ENCODE data around the gene CAPS.
"Not testable (repeated sequence)": the region's sequence is repeated elsewhere in the genome, so short reads cannot be mapped to it uniquely, and the experiment has no call there.

CAPS gene

GRCh38 chr19:5958851-5959122 lies 44.7 kb downstream of the CAPS start:
- DNase-seq (ENCODE audit: low read depth), result no peak
- no peak for TF ChIP-seq CTCF (IDR thresholded peaks at IDR 0.05; ENCODE audit: insufficient read depth, low read depth, low read length, missing control alignments)
- no peak overlapping the region for H3K4me3 ChIP-seq (ENCODE audit: low read length)

DNA sequence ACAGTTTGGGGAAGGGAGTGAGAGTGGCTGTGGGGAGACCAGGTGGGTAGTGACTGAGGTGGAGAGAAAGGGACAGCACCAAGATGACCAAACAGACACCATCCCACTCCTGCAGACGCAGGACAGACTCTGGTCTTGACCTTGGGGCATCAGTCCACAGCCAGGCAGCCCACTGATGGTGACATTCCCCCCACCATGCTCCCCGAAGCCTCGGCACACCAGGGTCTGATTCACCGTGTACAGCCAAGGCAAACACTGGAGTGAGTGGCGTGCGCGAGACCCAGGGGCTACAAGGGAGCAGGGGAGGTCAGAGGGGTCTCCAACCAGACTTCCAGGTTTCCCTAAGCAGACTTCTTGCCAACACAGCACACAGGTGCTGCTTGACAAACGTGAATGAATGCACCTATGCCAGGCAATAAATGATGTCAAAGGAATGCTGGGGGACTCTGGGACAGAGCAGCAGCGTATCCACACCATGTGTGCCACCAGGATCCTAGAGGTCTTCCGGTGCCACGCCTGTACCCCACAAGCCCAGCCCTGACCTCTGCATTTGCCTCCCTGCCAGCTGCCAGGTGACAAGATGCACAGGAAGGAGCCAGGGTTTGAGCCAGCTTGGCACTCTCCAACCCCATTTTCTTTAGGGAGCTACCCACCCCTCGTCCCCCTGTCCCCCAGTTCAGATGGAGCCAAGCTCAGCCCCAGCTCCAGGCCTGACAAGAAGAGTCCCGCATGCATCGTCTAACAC lies 45.4 kb downstream of the CAPS start:
- H3K4me3 ChIP-seq (ENCODE audit: low read length), result no peak overlapping the region

DNA sequence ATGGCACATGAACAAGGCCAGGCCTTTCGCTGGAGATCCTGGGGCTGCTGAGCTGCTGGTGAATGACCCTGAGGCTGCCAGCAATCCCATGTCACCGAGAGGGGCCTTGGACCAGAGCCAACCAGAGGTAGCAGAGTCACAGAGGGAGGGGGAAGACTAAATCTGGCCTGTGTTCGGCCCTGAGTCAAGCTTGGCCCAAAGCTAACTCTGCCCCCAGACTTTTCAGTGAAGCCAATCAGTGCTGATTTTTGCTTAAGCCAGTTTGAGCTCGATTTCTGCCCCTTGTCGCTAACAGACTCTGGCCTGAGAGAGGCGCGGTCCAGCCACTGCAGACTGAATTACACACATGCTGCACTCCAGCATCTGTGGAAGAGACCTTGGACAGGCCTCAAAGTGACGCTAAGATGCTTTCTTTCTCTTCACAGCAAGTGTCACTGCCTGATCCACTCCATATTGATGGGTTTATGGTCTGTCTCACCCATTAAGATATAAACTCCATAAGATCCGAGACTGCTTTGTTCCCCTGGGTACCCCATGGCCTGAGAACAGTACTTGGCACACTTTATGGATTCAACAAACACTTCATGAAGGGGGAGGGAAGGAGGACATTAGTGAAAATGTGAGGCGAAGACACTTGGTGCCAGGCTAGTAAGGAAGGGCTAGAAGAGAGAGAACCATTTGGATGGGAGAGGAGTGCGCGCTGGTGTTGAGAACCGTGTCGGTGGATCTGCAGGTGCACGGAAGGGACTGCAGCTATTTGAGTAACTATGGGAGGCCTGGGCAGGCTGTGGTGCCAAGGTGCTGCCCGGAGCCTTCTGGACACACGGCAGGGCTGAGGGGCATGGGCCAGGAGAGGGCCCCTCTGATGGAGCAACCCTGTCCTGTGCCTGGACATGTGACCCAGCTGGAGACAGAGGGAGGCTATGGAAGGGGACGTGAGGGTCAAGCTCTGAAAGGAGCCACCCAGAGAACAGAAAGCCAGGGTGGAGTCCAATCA lies 46.2 kb downstream of the CAPS start:
- DNase-seq (ENCODE audit: low read depth), result no peak
- H3K4me3 ChIP-seq (ENCODE audit: low read length), result no peak overlapping the region
- no peak for TF ChIP-seq CTCF (IDR thresholded peaks at IDR 0.05; ENCODE audit: insufficient read depth, low read depth, low read length, missing control alignments)

More for the DNA sequence above, 45.4 kb downstream of the CAPS start:
- TF ChIP-seq CTCF (IDR thresholded peaks at IDR 0.05; ENCODE audit: insufficient read depth, low read depth, low read length, missing control alignments), result no peak
- no peak for DNase-seq (ENCODE audit: low read depth)

DNA sequence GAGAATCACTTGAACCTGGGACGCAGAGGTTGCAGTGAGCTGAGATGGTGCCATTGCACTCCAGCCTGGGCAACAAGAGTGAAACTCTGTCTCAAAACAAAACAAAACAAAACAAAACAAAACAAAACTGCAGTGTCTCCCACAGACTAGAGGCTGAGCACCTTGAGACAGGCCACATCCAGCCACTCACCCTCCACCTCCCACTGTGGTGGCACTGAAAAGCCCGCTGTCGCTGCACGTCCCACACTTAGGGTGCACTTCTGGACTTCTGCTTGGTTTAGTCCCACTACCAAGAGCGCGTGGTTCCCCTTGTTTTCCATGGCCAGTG lies 47.6 kb downstream of the CAPS start:
- H3K4me3 ChIP-seq (ENCODE audit: low read length); DNase-seq (ENCODE audit: low read depth): not testable (repeated sequence)

GRCh38 chr19:5961969-5962945 lies 48.2 kb downstream of the CAPS start:
- no peak overlapping the region for H3K4me3 ChIP-seq (ENCODE audit: low read length)
- TF ChIP-seq CTCF (IDR thresholded peaks at IDR 0.05; ENCODE audit: insufficient read depth, low read depth, low read length, missing control alignments), result no peak
- DNase-seq (ENCODE audit: low read depth), result peak; percentile 53

GRCh38 chr19:5963259-5963658 lies 49.2 kb downstream of the CAPS start:
- DNase-seq (ENCODE audit: low read depth); H3K4me3 ChIP-seq (ENCODE audit: low read length): not testable (repeated sequence)

GRCh38 chr19:5963855-5964254 lies 49.8 kb downstream of the CAPS start:
- no peak for DNase-seq (ENCODE audit: low read depth)
- no peak for TF ChIP-seq CTCF (IDR thresholded peaks at IDR 0.05; ENCODE audit: insufficient read depth, low read depth, low read length, missing control alignments)
- no peak overlapping the region for H3K4me3 ChIP-seq (ENCODE audit: low read length)

Data from epithelial cell of esophagus (primary cell).